ENCODE data around the gene FGD6. TPM values are rescaled to one million over a fixed set of nuclear protein-coding genes. Genes with fewer than 3 reads are reported as not detected.

FGD6 gene
- total and polyA plus RNA-seq, 2 experiments from 2014 or later = 3.0 to 5.9 TPM

- Histone ChIP-seq H3K27ac (no peak overlapping the region), H2AFZ (no peak overlapping the region), H3K4me1 (ENCODE audit: insufficient read depth) (peaks cover 12% of the 10 kb centered on the region), H4K20me1 (ENCODE audit: insufficient read depth) (no peaks in the 10 kb centered on the region; the same call in 1 of the 2 replicates), H3K4me3 (no peak overlapping the region), H3K9me3 (ENCODE audit: low read depth) (no peaks in the 10 kb centered on the region), H3F3A (ENCODE audit: insufficient read depth) (peaks cover 11% of the 10 kb centered on the region), H3K27me3 (replicated peaks; ENCODE audit: insufficient read depth) (no peaks in the 10 kb centered on the region), H3K9ac (no peak overlapping the region), H3K4me2 (ENCODE audit: unreplicated experiment) (no peak overlapping the region), H3K9me2 (ENCODE audit: insufficient read depth) (no peaks in the 10 kb centered on the region), H3K79me2 (ENCODE audit: insufficient read depth) (peaks cover 100% of the 10 kb centered on the region), H3K36me3 (ENCODE audit: low read depth) (no peaks in the 10 kb centered on the region)
- DNase-seq = no peak
- TF ChIP-seq EZH2 (IDR thresholded peaks at IDR 0.05; ENCODE audit: insufficient read depth, poor library complexity, severe bottlenecking) (no peak), EZH2phosphoT487 (IDR thresholded peaks at IDR 0.05; ENCODE audit: insufficient read depth, low read depth) (no peak)
- in situ Hi-C loops (cut with MboI) = loop anchor here (10.0 kb wide), 1 partner anchor 107 kb away; no protein-coding TSS in a partner anchor
- WGBS, 2 experiments (ENCODE audit: low coverage in 1 of 2, low lambda C conversion rate in 2 of 2, missing lambda C conversion rate in 2 of 2) = 79 to 96% methylated on average over 3 of the region's 3 CpGs
These were observed 10.6 kb upstream of the FGD6 start for GRCh38 chr12:95227818-95228356.

- TF ChIP-seq EZH2phosphoT487 (IDR thresholded peaks at IDR 0.05; ENCODE audit: insufficient read depth, low read depth) (no peak), EZH2 (IDR thresholded peaks at IDR 0.05; ENCODE audit: insufficient read depth, poor library complexity, severe bottlenecking) (no peak)
- Histone ChIP-seq H4K20me1 (ENCODE audit: insufficient read depth) (no peaks in the 10 kb centered on the region; the same call in 1 of the 2 replicates), H3K27ac (no peak overlapping the region), H3F3A (ENCODE audit: insufficient read depth) (peaks cover 11% of the 10 kb centered on the region), H3K79me2 (ENCODE audit: insufficient read depth) (peaks cover 100% of the 10 kb centered on the region), H3K9me3 (ENCODE audit: low read depth) (no peaks in the 10 kb centered on the region), H3K27me3 (replicated peaks; ENCODE audit: insufficient read depth) (no peaks in the 10 kb centered on the region), H3K9me2 (ENCODE audit: insufficient read depth) (no peaks in the 10 kb centered on the region), H3K4me2 (ENCODE audit: unreplicated experiment) (no peak overlapping the region), H3K4me1 (ENCODE audit: insufficient read depth) (peaks cover 12% of the 10 kb centered on the region), H2AFZ (no peak overlapping the region), H3K4me3 (no peak overlapping the region), H3K36me3 (ENCODE audit: low read depth) (no peaks in the 10 kb centered on the region), H3K9ac (no peak overlapping the region)
- DNase-seq = no peak
- in situ Hi-C loops (cut with MboI) = loop anchor here (10.0 kb wide), 1 partner anchor 109 kb away; no protein-coding TSS in a partner anchor
- WGBS, 2 experiments (ENCODE audit: low coverage in 1 of 2, low lambda C conversion rate in 2 of 2, missing lambda C conversion rate in 2 of 2) = 92 to 96% methylated on average over 1 of the region's 1 CpG
These were observed 8.5 kb upstream of the FGD6 start for GRCh38 chr12:95225645-95226212.

GRCh38 chr12:95224202-95225170 lies 7.2 kb upstream of the FGD6 start:
- Histone ChIP-seq H3K36me3 (ENCODE audit: low read depth) (no peaks in the 10 kb centered on the region), H3K79me2 (ENCODE audit: insufficient read depth) (peaks cover 100% of the 10 kb centered on the region), H3K9ac (no peak overlapping the region), H3K27me3 (replicated peaks; ENCODE audit: insufficient read depth) (no peaks in the 10 kb centered on the region), H3K4me2 (ENCODE audit: unreplicated experiment) (peak overlapping the region; percentile 11), H3K9me3 (ENCODE audit: low read depth) (no peaks in the 10 kb centered on the region), H3K4me1 (ENCODE audit: insufficient read depth) (peaks cover 14% of the 10 kb centered on the region), H2AFZ (no peak overlapping the region), H3K27ac (peak overlapping the region; percentile 46), H3K9me2 (ENCODE audit: insufficient read depth) (no peaks in the 10 kb centered on the region), H4K20me1 (ENCODE audit: insufficient read depth) (no peaks in the 10 kb centered on the region; the same call in 1 of the 2 replicates), H3F3A (ENCODE audit: insufficient read depth) (peaks cover 13% of the 10 kb centered on the region), H3K4me3 (no peak overlapping the region)
- in situ Hi-C loops (cut with MboI) = loop anchor here (10.0 kb wide), 1 partner anchor 110 kb away; no protein-coding TSS in a partner anchor
- 79 to 80% methylated on average over 8 of the region's 8 CpGs for WGBS, 2 experiments (ENCODE audit: low coverage in 1 of 2, low lambda C conversion rate in 2 of 2, missing lambda C conversion rate in 2 of 2)
- DNase-seq = peak; percentile 91
- TF ChIP-seq EZH2 (IDR thresholded peaks at IDR 0.05; ENCODE audit: insufficient read depth, poor library complexity, severe bottlenecking) (no peak), EZH2phosphoT487 (IDR thresholded peaks at IDR 0.05; ENCODE audit: insufficient read depth, low read depth) (no peak)

- no peak for DNase-seq
- peaks cover 26% of the 10 kb centered on the region for H3K4me1 ChIP-seq (ENCODE audit: insufficient read depth)
- H4K20me1 ChIP-seq (ENCODE audit: insufficient read depth) = no peaks in the 10 kb centered on the region
- H2AFZ ChIP-seq = no peak overlapping the region
- no peaks in the 10 kb centered on the region for H3K36me3 ChIP-seq (ENCODE audit: low read depth)
- no peak overlapping the region for H3K27ac ChIP-seq
- peaks cover 26% of the 10 kb centered on the region for H3F3A ChIP-seq (ENCODE audit: insufficient read depth)
- TF ChIP-seq EZH2 (IDR thresholded peaks at IDR 0.05; ENCODE audit: insufficient read depth, poor library complexity, severe bottlenecking) (no peak), EZH2phosphoT487 (IDR thresholded peaks at IDR 0.05; ENCODE audit: insufficient read depth, low read depth) (no peak)
- no peaks in the 10 kb centered on the region for H3K9me2 ChIP-seq (ENCODE audit: insufficient read depth)
- no peaks in the 10 kb centered on the region for H3K9me3 ChIP-seq (ENCODE audit: low read depth)
- H3K4me3 ChIP-seq = no peak overlapping the region
- no peak overlapping the region for H3K4me2 ChIP-seq (ENCODE audit: unreplicated experiment)
- no peaks in the 10 kb centered on the region for H3K27me3 ChIP-seq (replicated peaks; ENCODE audit: insufficient read depth)
- in situ Hi-C loops (cut with MboI) = loop anchor here (10.0 kb wide), 1 partner anchor 114 kb away; no protein-coding TSS in a partner anchor
- H3K79me2 ChIP-seq (ENCODE audit: insufficient read depth) = peaks cover 89% of the 10 kb centered on the region
- no peak overlapping the region for H3K9ac ChIP-seq
These were observed 3.5 kb upstream of the FGD6 start for GRCh38 chr12:95220726-95221125.
